Subcutaneous abdominal adipose tissue (tissue), 5 donors: ENCODE results near the gene HS2ST1.
"Not testable (repeated sequence)": the region's sequence is repeated elsewhere in the genome, so short reads cannot be mapped to it uniquely, and the experiment has no call there.

Experiments used
- H3K27ac ChIP-seq: one replicate; pipeline ENCODE4 v1.7.0; 2013; ENCODE audit warnings: low read depth, mild to moderate bottlenecking, inconsistent platforms, low read length, moderate library complexity
- H3K27me3 ChIP-seq, 5 donors: one replicate each; pipeline ENCODE4 v1.7.0; 2013; ENCODE audit warnings: low read length in 5 of 5, inconsistent platforms in 1 of 5; ENCODE audit not compliant: control insufficient read depth in 5 of 5, insufficient read depth in 4 of 5
- H3K36me3 ChIP-seq, 5 donors: one replicate each; pipeline ENCODE4 v1.7.0; 2013; ENCODE audit warnings: low read length in 5 of 5; ENCODE audit not compliant: control insufficient read depth in 5 of 5, insufficient read depth in 5 of 5
- H3K4me1 ChIP-seq, 5 donors: one replicate each; pipeline ENCODE4 v1.7.0; 2013; ENCODE audit warnings: low read length in 5 of 5, mild to moderate bottlenecking in 3 of 5, moderate library complexity in 1 of 5; ENCODE audit not compliant: control insufficient read depth in 5 of 5, insufficient read depth in 5 of 5
- H3K4me3 ChIP-seq, 5 donors: one replicate each; pipeline ENCODE4 v1.7.0; 2013; ENCODE audit warnings: low read length in 5 of 5, low read depth in 1 of 5
- H3K9ac ChIP-seq, 5 donors: one replicate each; pipeline ENCODE4 v1.7.0; 2013; ENCODE audit warnings: low read length in 5 of 5, mild to moderate bottlenecking in 4 of 5, moderate library complexity in 3 of 5
- H3K9me3 ChIP-seq, 5 donors: one replicate each; pipeline ENCODE4 v1.7.0; 2013; ENCODE audit warnings: low read length in 5 of 5; ENCODE audit not compliant: control insufficient read depth in 5 of 5
- donor health status: healthy.
- donor health status: healthy.
- donor health status: healthy.
- donor health status: healthy.
- donor health status: healthy.

HS2ST1 gene

DNA sequence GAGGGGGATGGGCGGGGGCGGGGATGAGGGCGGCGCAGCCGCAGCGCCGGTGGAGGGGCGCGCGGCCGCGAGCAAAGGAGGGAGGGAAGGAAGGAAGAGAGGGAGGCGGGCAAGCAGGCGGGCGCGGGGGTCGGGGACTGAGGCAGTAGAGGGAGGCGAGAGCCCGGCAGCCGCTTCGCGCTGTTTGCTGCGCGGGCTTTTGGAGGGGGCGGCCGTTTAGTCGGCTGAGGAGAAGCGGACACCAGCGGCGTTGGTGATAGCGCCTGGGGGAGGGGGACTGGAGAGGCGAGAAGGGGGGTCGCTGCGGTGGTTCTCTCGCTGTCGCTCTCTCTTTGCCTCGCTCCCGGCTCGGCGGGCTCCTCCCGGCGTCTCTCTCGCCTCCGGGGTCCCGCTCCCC lies at the start of gene HS2ST1:
HS2ST1 (plus strand) TSS at position 35 of the 397 bp plus-strand sequence.
- Histone ChIP-seq H3K9me3 (no peaks in the 10 kb centered on the region), H3K27me3 (no peaks in the 10 kb centered on the region), H3K4me3 (peak within 1 kb of the TSS; percentile 95 to 100 (median 99)), H3K4me1 (peaks cover 8 to 32% (median 29%) of the 10 kb centered on the region in 5 donors), H3K9ac (peak within 1 kb of the TSS; percentile 85 to 100 (median 96)), H3K36me3 (peaks cover 0 to 5% (median 4%) of the 10 kb centered on the region in 5 donors), H3K27ac (peak within 1 kb of the TSS; percentile 97)

DNA sequence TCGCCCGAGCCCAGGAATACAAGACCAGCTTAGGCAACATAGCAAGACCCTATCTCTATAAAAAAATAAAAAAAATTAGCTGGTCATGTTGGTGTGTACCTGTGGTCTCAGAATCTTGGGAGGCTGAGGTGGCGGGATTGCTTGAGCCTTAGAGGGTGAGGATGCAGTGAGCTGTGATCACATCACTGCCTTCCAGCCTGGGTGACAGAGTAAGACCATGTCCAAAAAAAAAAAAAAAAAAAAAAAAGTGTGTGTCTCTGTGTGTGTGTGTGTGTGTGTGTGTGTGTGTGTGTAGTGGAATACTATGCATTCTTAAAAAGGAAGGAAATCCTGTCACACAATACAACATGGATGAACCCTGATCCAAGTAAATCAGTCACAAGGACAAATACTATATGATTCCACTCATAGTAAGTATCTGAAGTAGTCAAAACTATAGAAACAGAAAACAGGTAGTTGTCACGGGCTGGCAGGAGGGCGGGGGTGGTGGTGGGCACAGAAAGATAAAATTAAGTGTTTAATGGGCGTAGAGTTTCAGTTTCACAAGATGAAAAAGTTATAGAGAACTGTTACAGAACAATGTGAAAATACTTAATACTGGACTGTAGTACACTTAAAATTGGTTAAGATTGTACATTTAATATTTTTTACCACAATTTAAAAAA lies 48.3 kb upstream of the HS2ST1 start:
- no peak overlapping the region for H3K27ac ChIP-seq
- H3K4me3 ChIP-seq = no peak overlapping the region
- H3K36me3 ChIP-seq = peaks cover 0 to 5% (median 4%) of the 10 kb centered on the region in 5 donors
- no peaks in the 10 kb centered on the region for H3K4me1 ChIP-seq
- no peak overlapping the region for H3K9ac ChIP-seq
- no peaks in the 10 kb centered on the region for H3K27me3 ChIP-seq
- no peaks in the 10 kb centered on the region for H3K9me3 ChIP-seq

DNA sequence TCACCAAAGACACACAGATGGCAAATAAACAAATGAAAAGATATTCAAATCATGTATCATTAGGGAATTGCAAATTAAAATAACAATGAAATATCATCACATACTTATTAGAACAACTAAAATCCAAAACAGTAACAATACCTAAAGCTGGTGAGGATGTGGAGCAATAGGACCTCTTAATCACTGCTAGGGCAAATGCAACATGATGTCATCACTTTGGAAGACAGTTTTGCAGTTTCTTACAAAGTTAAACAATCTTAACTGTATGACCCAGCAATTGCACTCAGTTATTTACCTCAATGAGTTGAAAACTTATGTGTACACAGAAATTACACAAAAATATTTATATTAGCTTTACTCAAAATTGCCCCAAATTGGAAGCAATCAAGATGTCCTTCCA lies 47.8 kb upstream of the HS2ST1 start:
- H3K4me1 ChIP-seq = no peaks in the 10 kb centered on the region
- H3K9me3 ChIP-seq = no peaks in the 10 kb centered on the region
- H3K9ac ChIP-seq = no peak overlapping the region
- peaks cover 0 to 5% (median 0%) of the 10 kb centered on the region in 5 donors for H3K36me3 ChIP-seq
- no peak overlapping the region for H3K27ac ChIP-seq
- no peaks in the 10 kb centered on the region for H3K27me3 ChIP-seq
- H3K4me3 ChIP-seq = no peak overlapping the region

DNA sequence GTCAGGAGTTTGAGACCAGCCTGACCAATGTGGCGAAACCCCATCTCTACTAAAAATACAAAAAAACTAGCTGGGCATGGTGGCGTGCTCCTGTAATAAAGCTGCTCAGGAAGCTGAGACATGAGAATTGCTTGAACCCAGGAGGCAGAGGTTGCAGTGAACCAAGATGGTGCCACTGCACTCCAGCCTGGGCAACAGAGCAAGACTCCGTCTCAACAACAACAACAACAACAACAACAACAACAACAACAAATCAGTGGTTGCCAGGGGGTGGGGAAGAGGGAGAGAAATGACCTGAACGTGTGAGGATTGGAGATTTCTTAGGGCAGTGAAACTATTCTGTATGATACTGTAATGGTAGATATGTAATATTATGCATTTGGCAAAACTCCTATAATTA lies 47.2 kb upstream of the HS2ST1 start:
- not testable (repeated sequence) for H3K27ac ChIP-seq, H3K36me3 ChIP-seq, H3K27me3 ChIP-seq, H3K9me3 ChIP-seq, H3K4me1 ChIP-seq, H3K4me3 ChIP-seq, H3K9ac ChIP-seq

DNA sequence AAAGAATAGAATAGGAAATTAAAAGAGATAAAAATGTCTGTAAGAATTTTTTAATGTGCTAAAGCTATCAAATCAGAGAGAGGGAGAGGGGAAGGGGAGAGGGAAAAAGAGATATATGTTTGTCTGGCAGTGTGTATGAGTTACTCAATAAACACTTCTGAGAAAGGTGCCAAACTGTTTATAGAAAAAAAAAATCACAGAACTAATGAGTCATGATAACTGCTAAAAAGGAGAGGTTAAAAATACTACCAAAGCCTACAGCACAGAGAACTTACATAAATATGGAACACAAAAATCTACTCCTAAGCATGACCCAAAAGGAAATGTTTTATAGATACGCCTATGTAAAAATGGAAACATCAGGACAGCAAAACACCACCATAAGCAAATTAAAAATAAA lies 46.0 kb upstream of the HS2ST1 start:
- no peaks in the 10 kb centered on the region for H3K36me3 ChIP-seq
- no peaks in the 10 kb centered on the region for H3K4me1 ChIP-seq
- H3K9me3 ChIP-seq = no peaks in the 10 kb centered on the region
- no peaks in the 10 kb centered on the region for H3K27me3 ChIP-seq
- H3K4me3 ChIP-seq = no peak overlapping the region
- no peak overlapping the region for H3K27ac ChIP-seq
- no peak overlapping the region for H3K9ac ChIP-seq

DNA sequence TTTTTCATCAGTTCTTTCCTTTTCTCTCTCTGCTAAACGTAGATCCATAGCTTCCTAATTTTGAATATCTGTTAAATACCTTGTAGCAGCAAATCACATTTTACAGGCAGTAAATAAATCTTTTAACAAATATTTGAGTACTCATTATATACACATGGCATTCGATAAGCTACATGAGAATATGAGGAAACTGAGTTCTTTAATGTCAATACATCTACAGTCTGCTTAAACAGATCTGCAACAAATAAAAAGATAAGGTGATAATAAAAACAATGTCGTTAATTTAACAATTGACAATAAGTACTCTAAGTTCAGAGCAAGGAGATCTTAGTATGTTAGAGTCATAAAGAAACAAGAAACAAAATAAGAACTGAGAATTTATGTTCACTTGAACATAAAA lies 43.4 kb upstream of the HS2ST1 start:
- Histone ChIP-seq H3K4me1 (no peaks in the 10 kb centered on the region), H3K4me3 (no peak overlapping the region), H3K36me3 (peaks cover 0 to 4% (median 0%) of the 10 kb centered on the region in 5 donors), H3K9me3 (no peaks in the 10 kb centered on the region), H3K9ac (no peak overlapping the region), H3K27me3 (no peaks in the 10 kb centered on the region), H3K27ac (no peak overlapping the region)

DNA sequence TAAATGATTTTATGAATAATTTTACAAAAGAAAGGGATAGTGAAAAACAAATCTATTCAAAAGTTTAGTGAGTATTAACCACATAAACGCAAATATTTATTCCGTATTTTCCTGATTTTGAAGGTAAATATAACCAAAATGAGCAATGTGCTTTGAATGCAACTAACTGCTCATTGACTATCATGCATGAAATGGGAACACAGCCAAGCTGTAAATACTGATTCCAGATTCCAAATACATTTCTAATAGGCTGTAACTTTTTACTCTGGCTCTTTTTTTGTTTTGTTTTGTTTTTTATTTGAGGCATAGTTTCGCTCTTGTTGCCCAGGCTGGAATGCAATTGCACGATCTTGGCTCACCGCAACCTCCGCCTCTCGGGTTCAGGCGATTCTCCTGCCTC lies 42.3 kb upstream of the HS2ST1 start:
- H3K4me3 ChIP-seq = no peak overlapping the region
- H3K9ac ChIP-seq = no peak overlapping the region
- no peak overlapping the region for H3K27ac ChIP-seq
- H3K9me3 ChIP-seq = no peaks in the 10 kb centered on the region
- no peaks in the 10 kb centered on the region for H3K27me3 ChIP-seq
- no peaks in the 10 kb centered on the region for H3K4me1 ChIP-seq
- peaks cover 2 to 12% (median 6%) of the 10 kb centered on the region in 5 donors for H3K36me3 ChIP-seq

DNA sequence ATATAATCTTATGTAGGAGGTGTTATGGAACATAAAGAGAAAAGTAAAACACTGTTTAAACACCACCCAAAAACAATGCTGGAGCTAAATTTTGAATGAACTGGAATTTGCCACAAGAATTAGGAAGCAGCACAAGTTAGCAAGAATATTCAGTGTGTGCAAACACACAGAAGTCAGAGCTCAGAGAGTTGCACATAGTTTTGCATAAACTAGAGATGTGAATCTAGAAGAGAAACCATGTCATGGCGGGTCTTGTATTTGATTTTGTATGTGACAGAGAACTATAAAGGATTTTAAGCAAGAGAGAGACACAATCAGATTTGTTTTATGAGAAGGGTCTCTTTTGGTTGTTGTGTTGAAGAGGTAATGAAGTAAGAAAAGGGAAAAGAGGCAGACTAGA lies 38.7 kb upstream of the HS2ST1 start:
- no peak overlapping the region for H3K27ac ChIP-seq
- H3K4me3 ChIP-seq = no peak overlapping the region
- H3K4me1 ChIP-seq = no peaks in the 10 kb centered on the region
- peaks cover 6 to 20% (median 11%) of the 10 kb centered on the region in 5 donors for H3K36me3 ChIP-seq
- no peaks in the 10 kb centered on the region for H3K9me3 ChIP-seq
- H3K9ac ChIP-seq = no peak overlapping the region
- H3K27me3 ChIP-seq = no peaks in the 10 kb centered on the region

DNA sequence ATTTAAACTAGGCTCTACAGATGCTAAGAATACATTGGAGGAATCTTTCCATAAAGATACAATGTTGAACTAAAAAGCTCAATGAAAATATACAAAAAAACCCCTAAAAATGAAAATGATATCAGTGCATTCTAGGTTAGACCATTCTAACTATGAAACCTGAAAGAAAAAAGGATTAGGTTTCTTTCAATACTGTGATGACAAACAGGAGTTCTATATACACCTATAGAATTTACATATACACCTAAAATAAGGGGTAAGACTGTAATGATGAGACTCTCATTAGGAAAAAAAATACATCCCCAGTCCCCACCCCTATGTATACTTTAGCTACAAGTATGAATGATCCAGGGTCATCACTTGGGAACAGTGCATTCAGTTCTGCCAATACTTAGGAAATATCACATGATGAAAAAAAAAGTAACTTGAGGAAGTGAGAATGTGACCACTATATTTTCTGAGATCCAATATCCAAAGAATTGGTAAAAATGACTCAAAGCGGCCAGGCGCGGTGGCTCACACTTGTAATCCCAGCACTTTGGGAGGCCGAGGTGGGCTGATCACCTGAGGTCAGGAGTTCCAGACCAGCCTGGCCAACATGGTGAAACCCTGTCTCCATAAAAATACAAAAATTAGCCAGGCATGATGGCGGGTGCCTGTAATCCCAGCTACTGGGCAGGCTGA lies 26.8 kb upstream of the HS2ST1 start:
- no peaks in the 10 kb centered on the region for H3K36me3 ChIP-seq
- H3K9me3 ChIP-seq = no peaks in the 10 kb centered on the region
- H3K4me1 ChIP-seq = peaks cover 0 to 4% (median 0%) of the 10 kb centered on the region in 5 donors
- no peak overlapping the region for H3K4me3 ChIP-seq
- H3K27ac ChIP-seq = no peak overlapping the region
- no peak overlapping the region for H3K9ac ChIP-seq
- no peaks in the 10 kb centered on the region for H3K27me3 ChIP-seq

DNA sequence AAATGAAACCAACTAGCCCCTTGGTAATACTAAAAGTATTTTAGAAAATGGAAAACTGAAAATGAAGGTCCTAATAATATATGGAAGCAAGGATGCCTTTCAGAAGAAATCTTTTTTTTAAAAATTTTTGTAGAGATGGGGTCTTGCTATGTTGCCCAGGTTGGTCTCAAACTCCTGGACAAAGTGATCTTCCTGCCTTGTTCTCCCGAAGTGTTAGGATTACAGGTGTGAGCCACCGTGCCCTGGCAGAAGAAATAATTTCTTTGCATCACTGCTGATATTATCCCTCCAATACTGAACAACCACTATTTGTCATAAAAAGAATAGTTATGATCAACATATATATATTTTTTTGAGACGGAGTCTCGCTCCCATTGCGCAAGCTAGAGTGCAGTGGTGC lies 26.1 kb upstream of the HS2ST1 start:
- Histone ChIP-seq H3K27ac (no peak overlapping the region), H3K4me3 (no peak overlapping the region), H3K9ac (no peak overlapping the region), H3K9me3 (no peaks in the 10 kb centered on the region), H3K36me3 (no peaks in the 10 kb centered on the region), H3K4me1 (peaks cover 0 to 4% (median 0%) of the 10 kb centered on the region in 5 donors), H3K27me3 (no peaks in the 10 kb centered on the region)
